Measurements from ENCODE around the gene NLGN2. TPM values are rescaled to one million over a fixed set of nuclear protein-coding genes. Genes with fewer than 3 reads are reported as not detected.

NLGN2 gene
- total RNA-seq, 1 experiment from 2014 or later: 76.7 TPM

DNA sequence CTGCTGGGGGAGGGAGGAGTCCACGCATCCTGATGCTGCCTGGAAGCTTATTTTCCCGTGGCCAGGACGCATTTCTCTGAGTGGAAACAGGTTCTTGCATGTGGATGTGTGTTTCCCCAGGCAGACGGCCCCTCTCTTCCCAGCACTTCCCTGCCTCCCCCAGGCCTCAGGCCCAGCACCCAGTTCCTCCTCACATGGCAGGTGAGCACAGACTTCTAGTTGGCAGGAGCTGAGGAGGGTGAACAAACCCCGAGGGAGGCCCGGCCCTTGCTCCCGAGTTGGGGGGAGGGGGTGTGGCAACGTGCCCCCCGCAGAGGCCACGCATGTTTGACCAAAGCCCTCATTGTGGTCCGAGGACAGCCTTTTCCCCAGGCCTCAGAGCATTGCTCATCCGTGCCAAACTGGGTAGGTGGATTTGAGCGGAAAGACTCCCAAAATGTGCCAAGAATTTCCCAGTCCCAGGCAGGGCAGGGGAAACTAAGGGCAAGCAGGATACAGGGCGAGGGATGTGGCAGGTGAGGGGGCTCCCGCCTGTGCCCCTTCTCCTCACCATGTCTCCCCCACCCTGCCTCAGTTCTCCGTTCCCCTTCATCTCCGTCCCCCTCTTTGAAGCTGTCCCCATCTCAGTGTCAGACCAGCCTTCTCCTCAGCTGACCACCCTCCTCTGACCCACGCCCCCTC lies 11.0 kb downstream of the NLGN2 start (continued):
- TF ChIP-seq SMAD3 (CRISPR knock-in tag; IDR thresholded peaks at IDR 0.05; ENCODE audit: borderline replicate concordance): no peak
- TF ChIP-seq, protein P1, sequence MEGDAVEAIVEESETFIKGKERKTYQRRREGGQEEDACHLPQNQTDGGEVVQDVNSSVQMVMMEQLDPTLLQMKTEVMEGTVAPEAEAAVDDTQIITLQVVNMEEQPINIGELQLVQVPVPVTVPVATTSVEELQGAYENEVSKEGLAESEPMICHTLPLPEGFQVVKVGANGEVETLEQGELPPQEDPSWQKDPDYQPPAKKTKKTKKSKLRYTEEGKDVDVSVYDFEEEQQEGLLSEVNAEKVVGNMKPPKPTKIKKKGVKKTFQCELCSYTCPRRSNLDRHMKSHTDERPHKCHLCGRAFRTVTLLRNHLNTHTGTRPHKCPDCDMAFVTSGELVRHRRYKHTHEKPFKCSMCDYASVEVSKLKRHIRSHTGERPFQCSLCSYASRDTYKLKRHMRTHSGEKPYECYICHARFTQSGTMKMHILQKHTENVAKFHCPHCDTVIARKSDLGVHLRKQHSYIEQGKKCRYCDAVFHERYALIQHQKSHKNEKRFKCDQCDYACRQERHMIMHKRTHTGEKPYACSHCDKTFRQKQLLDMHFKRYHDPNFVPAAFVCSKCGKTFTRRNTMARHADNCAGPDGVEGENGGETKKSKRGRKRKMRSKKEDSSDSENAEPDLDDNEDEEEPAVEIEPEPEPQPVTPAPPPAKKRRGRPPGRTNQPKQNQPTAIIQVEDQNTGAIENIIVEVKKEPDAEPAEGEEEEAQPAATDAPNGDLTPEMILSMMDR (IDR thresholded peaks at IDR 0.05): no peak
- TF ChIP-seq, protein P2, sequence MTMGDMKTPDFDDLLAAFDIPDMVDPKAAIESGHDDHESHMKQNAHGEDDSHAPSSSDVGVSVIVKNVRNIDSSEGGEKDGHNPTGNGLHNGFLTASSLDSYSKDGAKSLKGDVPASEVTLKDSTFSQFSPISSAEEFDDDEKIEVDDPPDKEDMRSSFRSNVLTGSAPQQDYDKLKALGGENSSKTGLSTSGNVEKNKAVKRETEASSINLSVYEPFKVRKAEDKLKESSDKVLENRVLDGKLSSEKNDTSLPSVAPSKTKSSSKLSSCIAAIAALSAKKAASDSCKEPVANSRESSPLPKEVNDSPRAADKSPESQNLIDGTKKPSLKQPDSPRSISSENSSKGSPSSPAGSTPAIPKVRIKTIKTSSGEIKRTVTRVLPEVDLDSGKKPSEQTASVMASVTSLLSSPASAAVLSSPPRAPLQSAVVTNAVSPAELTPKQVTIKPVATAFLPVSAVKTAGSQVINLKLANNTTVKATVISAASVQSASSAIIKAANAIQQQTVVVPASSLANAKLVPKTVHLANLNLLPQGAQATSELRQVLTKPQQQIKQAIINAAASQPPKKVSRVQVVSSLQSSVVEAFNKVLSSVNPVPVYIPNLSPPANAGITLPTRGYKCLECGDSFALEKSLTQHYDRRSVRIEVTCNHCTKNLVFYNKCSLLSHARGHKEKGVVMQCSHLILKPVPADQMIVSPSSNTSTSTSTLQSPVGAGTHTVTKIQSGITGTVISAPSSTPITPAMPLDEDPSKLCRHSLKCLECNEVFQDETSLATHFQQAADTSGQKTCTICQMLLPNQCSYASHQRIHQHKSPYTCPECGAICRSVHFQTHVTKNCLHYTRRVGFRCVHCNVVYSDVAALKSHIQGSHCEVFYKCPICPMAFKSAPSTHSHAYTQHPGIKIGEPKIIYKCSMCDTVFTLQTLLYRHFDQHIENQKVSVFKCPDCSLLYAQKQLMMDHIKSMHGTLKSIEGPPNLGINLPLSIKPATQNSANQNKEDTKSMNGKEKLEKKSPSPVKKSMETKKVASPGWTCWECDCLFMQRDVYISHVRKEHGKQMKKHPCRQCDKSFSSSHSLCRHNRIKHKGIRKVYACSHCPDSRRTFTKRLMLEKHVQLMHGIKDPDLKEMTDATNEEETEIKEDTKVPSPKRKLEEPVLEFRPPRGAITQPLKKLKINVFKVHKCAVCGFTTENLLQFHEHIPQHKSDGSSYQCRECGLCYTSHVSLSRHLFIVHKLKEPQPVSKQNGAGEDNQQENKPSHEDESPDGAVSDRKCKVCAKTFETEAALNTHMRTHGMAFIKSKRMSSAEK (CRISPR knock-in tag; IDR thresholded peaks at IDR 0.05; ENCODE audit: borderline replicate concordance): no peak

DNA sequence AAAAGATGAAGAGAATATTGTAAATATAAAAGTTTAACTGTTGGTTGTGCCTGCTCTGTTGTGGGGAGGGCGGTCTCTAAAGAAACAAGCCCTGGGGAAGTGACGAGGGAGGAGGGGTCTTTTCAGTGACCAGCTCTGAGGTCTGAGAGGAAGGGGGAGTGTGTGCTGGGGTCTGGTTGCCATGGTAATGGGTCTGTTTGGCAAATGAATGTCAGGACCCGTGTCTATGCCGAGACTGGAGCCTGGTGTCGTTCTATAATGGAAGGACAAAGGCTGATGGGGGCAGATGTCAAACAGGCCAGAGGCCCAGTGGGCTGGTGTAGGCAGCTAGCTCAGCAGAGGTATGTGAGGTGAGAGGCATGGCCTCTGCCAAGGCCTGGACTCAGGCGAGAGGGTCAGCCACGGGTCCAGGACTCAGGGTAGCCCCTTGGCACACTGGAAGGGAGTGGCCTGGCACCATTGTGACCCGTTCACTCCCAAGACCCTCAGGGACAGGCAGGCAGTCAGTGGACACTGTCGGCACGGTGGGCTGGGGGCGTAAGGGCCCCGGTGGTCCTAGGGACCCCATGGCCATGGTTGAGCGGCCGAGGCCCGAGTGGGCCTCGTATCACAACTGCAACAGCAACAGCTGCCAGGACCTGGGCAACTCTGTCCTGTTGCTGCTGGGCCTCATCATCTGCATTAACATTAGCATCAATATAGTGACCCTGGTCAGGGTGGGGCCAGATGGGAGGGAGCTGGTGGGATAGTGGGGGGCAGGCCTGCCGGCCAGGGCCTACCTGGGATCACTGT lies 12.4 kb downstream of the NLGN2 start, which contains the start of gene SPEM1:
SPEM1 (plus strand) TSS at position 506 of the 792 bp plus-strand sequence; CDS start at position 567, 61 bp downstream.
- ChIA-PET CTCF (interaction anchor here (0.6 to 2.0 kb wide), 10 partner anchors 11 to 140 kb away, joined by 3 to 7 read pairs (median 4); partner anchors contain the start of genes PLSCR3, TMEM102 and TMEM256), POLR2A (interaction anchor here (0.7 to 1.1 kb wide), 3 partner anchors 9 to 21 kb away, joined by 3 read pairs; no protein-coding TSS in a partner anchor)
- Mint-ChIP-seq H3K27ac (no peak within 1 kb of the TSS), H3K4me1 (peaks cover 15% of the 10 kb centered on the region), H3K27me3 (ENCODE audit: low read depth) (no peaks in the 10 kb centered on the region), H3K36me3 (peaks cover 15% of the 10 kb centered on the region; the same call in 1 of the 2 replicates), H3K4me3 (no peak within 1 kb of the TSS), H3K9me3 (no peaks in the 10 kb centered on the region)
- ATAC-seq (no peak; the same call in 1 of the 2 replicates), DNase-seq (ENCODE audit: low spot score) (no peak)
- no peak for TF ChIP-seq NFATC4 (CRISPR knock-in tag; IDR thresholded peaks at IDR 0.05)
- TF ChIP-seq, protein P3, sequence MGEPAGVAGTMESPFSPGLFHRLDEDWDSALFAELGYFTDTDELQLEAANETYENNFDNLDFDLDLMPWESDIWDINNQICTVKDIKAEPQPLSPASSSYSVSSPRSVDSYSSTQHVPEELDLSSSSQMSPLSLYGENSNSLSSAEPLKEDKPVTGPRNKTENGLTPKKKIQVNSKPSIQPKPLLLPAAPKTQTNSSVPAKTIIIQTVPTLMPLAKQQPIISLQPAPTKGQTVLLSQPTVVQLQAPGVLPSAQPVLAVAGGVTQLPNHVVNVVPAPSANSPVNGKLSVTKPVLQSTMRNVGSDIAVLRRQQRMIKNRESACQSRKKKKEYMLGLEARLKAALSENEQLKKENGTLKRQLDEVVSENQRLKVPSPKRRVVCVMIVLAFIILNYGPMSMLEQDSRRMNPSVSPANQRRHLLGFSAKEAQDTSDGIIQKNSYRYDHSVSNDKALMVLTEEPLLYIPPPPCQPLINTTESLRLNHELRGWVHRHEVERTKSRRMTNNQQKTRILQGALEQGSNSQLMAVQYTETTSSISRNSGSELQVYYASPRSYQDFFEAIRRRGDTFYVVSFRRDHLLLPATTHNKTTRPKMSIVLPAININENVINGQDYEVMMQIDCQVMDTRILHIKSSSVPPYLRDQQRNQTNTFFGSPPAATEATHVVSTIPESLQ (CRISPR knock-in tag; IDR thresholded peaks at IDR 0.05): no peak
- TF ChIP-seq JAZF1 (CRISPR knock-in tag; IDR thresholded peaks at IDR 0.05): no peak
- no peak for TF ChIP-seq ZBTB21 (CRISPR knock-in tag; IDR thresholded peaks at IDR 0.05; ENCODE audit: borderline replicate concordance)
- TF ChIP-seq ETV6 (CRISPR knock-in tag; IDR thresholded peaks at IDR 0.05): no peak
- TF ChIP-seq SMAD4 (CRISPR knock-in tag; IDR thresholded peaks at IDR 0.05): no peak
- TF ChIP-seq ZNF423 (CRISPR knock-in tag; IDR thresholded peaks at IDR 0.05): no peak
- TF ChIP-seq ZNF121 (CRISPR knock-in tag; IDR thresholded peaks at IDR 0.05): no peak
- TF ChIP-seq, protein P4, sequence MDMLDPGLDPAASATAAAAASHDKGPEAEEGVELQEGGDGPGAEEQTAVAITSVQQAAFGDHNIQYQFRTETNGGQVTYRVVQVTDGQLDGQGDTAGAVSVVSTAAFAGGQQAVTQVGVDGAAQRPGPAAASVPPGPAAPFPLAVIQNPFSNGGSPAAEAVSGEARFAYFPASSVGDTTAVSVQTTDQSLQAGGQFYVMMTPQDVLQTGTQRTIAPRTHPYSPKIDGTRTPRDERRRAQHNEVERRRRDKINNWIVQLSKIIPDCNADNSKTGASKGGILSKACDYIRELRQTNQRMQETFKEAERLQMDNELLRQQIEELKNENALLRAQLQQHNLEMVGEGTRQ (CRISPR knock-in tag; IDR thresholded peaks at IDR 0.05): no peak
- no peak for TF ChIP-seq NR2C2 (CRISPR knock-in tag; IDR thresholded peaks at IDR 0.05)
- TF ChIP-seq, protein P5, sequence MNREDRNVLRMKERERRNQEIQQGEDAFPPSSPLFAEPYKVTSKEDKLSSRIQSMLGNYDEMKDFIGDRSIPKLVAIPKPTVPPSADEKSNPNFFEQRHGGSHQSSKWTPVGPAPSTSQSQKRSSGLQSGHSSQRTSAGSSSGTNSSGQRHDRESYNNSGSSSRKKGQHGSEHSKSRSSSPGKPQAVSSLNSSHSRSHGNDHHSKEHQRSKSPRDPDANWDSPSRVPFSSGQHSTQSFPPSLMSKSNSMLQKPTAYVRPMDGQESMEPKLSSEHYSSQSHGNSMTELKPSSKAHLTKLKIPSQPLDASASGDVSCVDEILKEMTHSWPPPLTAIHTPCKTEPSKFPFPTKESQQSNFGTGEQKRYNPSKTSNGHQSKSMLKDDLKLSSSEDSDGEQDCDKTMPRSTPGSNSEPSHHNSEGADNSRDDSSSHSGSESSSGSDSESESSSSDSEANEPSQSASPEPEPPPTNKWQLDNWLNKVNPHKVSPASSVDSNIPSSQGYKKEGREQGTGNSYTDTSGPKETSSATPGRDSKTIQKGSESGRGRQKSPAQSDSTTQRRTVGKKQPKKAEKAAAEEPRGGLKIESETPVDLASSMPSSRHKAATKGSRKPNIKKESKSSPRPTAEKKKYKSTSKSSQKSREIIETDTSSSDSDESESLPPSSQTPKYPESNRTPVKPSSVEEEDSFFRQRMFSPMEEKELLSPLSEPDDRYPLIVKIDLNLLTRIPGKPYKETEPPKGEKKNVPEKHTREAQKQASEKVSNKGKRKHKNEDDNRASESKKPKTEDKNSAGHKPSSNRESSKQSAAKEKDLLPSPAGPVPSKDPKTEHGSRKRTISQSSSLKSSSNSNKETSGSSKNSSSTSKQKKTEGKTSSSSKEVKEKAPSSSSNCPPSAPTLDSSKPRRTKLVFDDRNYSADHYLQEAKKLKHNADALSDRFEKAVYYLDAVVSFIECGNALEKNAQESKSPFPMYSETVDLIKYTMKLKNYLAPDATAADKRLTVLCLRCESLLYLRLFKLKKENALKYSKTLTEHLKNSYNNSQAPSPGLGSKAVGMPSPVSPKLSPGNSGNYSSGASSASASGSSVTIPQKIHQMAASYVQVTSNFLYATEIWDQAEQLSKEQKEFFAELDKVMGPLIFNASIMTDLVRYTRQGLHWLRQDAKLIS (CRISPR knock-in tag; IDR thresholded peaks at IDR 0.05; ENCODE audit: borderline replicate concordance): no peak
- TF ChIP-seq CREM (CRISPR knock-in tag; IDR thresholded peaks at IDR 0.05): no peak
- no peak for TF ChIP-seq GABPB1 (CRISPR knock-in tag; IDR thresholded peaks at IDR 0.05)
- TF ChIP-seq, protein P6, sequence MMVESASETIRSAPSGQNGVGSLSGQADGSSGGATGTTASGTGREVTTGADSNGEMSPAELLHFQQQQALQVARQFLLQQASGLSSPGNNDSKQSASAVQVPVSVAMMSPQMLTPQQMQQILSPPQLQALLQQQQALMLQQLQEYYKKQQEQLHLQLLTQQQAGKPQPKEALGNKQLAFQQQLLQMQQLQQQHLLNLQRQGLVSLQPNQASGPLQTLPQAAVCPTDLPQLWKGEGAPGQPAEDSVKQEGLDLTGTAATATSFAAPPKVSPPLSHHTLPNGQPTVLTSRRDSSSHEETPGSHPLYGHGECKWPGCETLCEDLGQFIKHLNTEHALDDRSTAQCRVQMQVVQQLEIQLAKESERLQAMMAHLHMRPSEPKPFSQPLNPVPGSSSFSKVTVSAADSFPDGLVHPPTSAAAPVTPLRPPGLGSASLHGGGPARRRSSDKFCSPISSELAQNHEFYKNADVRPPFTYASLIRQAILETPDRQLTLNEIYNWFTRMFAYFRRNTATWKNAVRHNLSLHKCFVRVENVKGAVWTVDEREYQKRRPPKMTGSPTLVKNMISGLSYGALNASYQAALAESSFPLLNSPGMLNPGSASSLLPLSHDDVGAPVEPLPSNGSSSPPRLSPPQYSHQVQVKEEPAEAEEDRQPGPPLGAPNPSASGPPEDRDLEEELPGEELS (CRISPR knock-in tag; IDR thresholded peaks at IDR 0.05): no peak
- TF ChIP-seq, protein P7, sequence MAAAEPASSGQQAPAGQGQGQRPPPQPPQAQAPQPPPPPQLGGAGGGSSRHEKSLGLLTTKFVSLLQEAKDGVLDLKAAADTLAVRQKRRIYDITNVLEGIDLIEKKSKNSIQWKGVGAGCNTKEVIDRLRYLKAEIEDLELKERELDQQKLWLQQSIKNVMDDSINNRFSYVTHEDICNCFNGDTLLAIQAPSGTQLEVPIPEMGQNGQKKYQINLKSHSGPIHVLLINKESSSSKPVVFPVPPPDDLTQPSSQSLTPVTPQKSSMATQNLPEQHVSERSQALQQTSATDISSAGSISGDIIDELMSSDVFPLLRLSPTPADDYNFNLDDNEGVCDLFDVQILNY (CRISPR knock-in tag; IDR thresholded peaks at IDR 0.05): no peak

All from WTC11 (cell line).